Stimulated activated naive CD8-positive, alpha-beta T cell treated with anti-CD3 and anti-CD28 coated beads, Interleukin-15, Interleukin-2, amounts not matched to agents 100 U/mL and 50 U/mL, for 24 hours (primary cell): ENCODE measurements around the gene BIRC5.
A peak's percentile ranks its signal among the peaks of the same experiment; 100 is the strongest.
"Not testable (repeated sequence)": the region's sequence is repeated elsewhere in the genome, so short reads cannot be mapped to it uniquely, and the experiment has no call there.

Experiments used
- ATAC-seq: fragments of 150-1000 bp; cut with Tn5 transposase; one replicate; pipeline ENCODE4 v1.10.0; 2021
- DNase-seq: peaks from one replicate; pipeline ENCODE4 v3.0.0; 2021

The BIRC5 gene

GRCh38 chr17:78240012-78240655 is 26.1 kb downstream of the BIRC5 start:
- no peak for DNase-seq
- ATAC-seq: no peak

GRCh38 chr17:78240839-78241238 is 26.8 kb downstream of the BIRC5 start:
- DNase-seq (no peak), ATAC-seq (no peak)

- DNase-seq (no peak), ATAC-seq (peak; percentile 29)
Measured at GRCh38 chr17:78241277-78242023, 27.4 kb downstream of the BIRC5 start.

- no peak for DNase-seq
- ATAC-seq: peak; percentile 54
Measured at GRCh38 chr17:78242024-78242742, 28.1 kb downstream of the BIRC5 start.

- no peak for ATAC-seq
Measured at GRCh38 chr17:78247304-78247703, 33.3 kb downstream of the BIRC5 start.

GRCh38 chr17:78248051-78248914 is 34.2 kb downstream of the BIRC5 start:
- no peak for DNase-seq
- no peak for ATAC-seq

More at GRCh38 chr17:78247304-78247703, 33.3 kb downstream of the BIRC5 start:
- no peak for DNase-seq

GRCh38 chr17:78249074-78249817 is 35.2 kb downstream of the BIRC5 start:
- ATAC-seq (no peak), DNase-seq (no peak)

- DNase-seq (no peak), ATAC-seq (no peak)
Measured at GRCh38 chr17:78249818-78250806, 36.1 kb downstream of the BIRC5 start.

GRCh38 chr17:78250891-78251772 is 37.1 kb downstream of the BIRC5 start:
- ATAC-seq (peak; percentile 84), DNase-seq (peak; percentile 91)

- DNase-seq (no peak), ATAC-seq (no peak)
Measured at GRCh38 chr17:78251773-78252103, 37.7 kb downstream of the BIRC5 start.

- peak; percentile 36 for DNase-seq
- ATAC-seq: peak; percentile 2
Measured at GRCh38 chr17:78252111-78252634, 38.1 kb downstream of the BIRC5 start.

GRCh38 chr17:78252701-78253635 is 38.9 kb downstream of the BIRC5 start:
- no peak for ATAC-seq

GRCh38 chr17:78253636-78253945 is 39.5 kb downstream of the BIRC5 start:
- not testable (repeated sequence) for DNase-seq, ATAC-seq

More at GRCh38 chr17:78252701-78253635, 38.9 kb downstream of the BIRC5 start:
- no peak for DNase-seq

- ATAC-seq (peak; percentile 69), DNase-seq (peak; percentile 85)
Measured at GRCh38 chr17:78253946-78254672, 40.1 kb downstream of the BIRC5 start.

GRCh38 chr17:78255029-78255656 is 41.1 kb downstream of the BIRC5 start:
- ATAC-seq: no peak
- no peak for DNase-seq

GRCh38 chr17:78255953-78256706 is 42.1 kb downstream of the BIRC5 start:
- no peak for DNase-seq
- no peak for ATAC-seq
